Neuronal stem cell (in vitro differentiated cells): ENCODE measurements around the gene RAB35.

Experiments used
- DNase-seq: peaks from one replicate; pipeline ENCODE4 v3.0.0-alpha.2; 2013; ENCODE audit warnings: low spot score
- H2AFZ ChIP-seq: one replicate; pipeline ENCODE4 v1.6.1; 2013; ENCODE audit warnings: mild to moderate bottlenecking, low read length, inconsistent platforms
- H2AK5ac ChIP-seq: 2 replicates; pipeline ENCODE4 v1.6.1; 2013; ENCODE audit warnings: low read depth, mild to moderate bottlenecking, inconsistent platforms, low read length, moderate library complexity, mixed read lengths
- H2BK120ac ChIP-seq: 2 replicates; pipeline ENCODE4 v1.6.1; 2013; ENCODE audit warnings: low read depth, mild to moderate bottlenecking, inconsistent platforms, low read length, moderate library complexity, mixed read lengths
- H2BK12ac ChIP-seq: one replicate; pipeline ENCODE4 v1.6.1; 2013; ENCODE audit warnings: low read length, inconsistent platforms
- H2BK15ac ChIP-seq: 2 replicates; pipeline ENCODE4 v1.6.1; 2013; ENCODE audit warnings: mild to moderate bottlenecking, low read length, inconsistent platforms, mixed read lengths
- H2BK5ac ChIP-seq: one replicate; pipeline ENCODE4 v1.6.1; 2013; ENCODE audit warnings: inconsistent platforms, mild to moderate bottlenecking, low read length, moderate library complexity
- H3K14ac ChIP-seq: one replicate; pipeline ENCODE4 v1.6.1; 2013; ENCODE audit warnings: low read length, inconsistent platforms
- H3K18ac ChIP-seq: 2 replicates; pipeline ENCODE4 v1.6.1; 2013; ENCODE audit warnings: low read length, inconsistent platforms
- H3K23ac ChIP-seq: 2 replicates; pipeline ENCODE4 v1.6.1; 2013; ENCODE audit warnings: low read depth, mild to moderate bottlenecking, mixed read lengths, low read length, inconsistent platforms; ENCODE audit not compliant: poor library complexity
- H3K27ac ChIP-seq: replicated peaks from 3 replicates; pipeline ENCODE4 v1.5.1; 2013; ENCODE audit warnings: low read length, inconsistent platforms
- H3K27me3 ChIP-seq, 3 experiments: 2 replicates each; pipeline ENCODE4 v1.6.1; 2013; ENCODE audit warnings: low read length in 3 of 3, mild to moderate bottlenecking in 2 of 3, inconsistent platforms in 1 of 3, low read depth in 1 of 3, mixed read lengths in 1 of 3, moderate library complexity in 1 of 3; ENCODE audit not compliant: control insufficient read depth in 3 of 3, insufficient read depth in 3 of 3
- H3K36me3 ChIP-seq, 2 donors: replicated peaks in 1 of 2; 2 replicates each; pipeline ENCODE4 v1.6.1; 2013; ENCODE audit warnings: low read length in 2 of 2; ENCODE audit not compliant: control insufficient read depth in 2 of 2, insufficient read depth in 2 of 2
- H3K4ac ChIP-seq: 2 replicates; pipeline ENCODE4 v1.6.1; 2013; ENCODE audit warnings: inconsistent platforms, mild to moderate bottlenecking, low read length, moderate library complexity
- H3K4me1 ChIP-seq, 2 donors: 1 replicate in 1 of 2; 2 replicates in 1 of 2; pipeline ENCODE4 v1.6.1; 2013; ENCODE audit warnings: low read length in 2 of 2, low read depth in 1 of 2; ENCODE audit not compliant: control insufficient read depth in 2 of 2, insufficient read depth in 1 of 2
- H3K4me2 ChIP-seq: one replicate; pipeline ENCODE4 v1.6.1; 2013; ENCODE audit warnings: mild to moderate bottlenecking, low read length, inconsistent platforms; ENCODE audit not compliant: insufficient read depth, poor library complexity, severe bottlenecking
- H3K4me3 ChIP-seq, 2 donors: 2 replicates each; pipeline ENCODE4 v1.5.1; 2013; ENCODE audit warnings: low read length in 2 of 2, mild to moderate bottlenecking in 2 of 2, inconsistent platforms in 1 of 2, moderate library complexity in 1 of 2
- H3K79me1 ChIP-seq: one replicate; pipeline ENCODE4 v1.6.1; 2013; ENCODE audit warnings: low read depth, mild to moderate bottlenecking, inconsistent platforms, low read length, moderate library complexity
- H3K9ac ChIP-seq: one replicate; pipeline ENCODE4 v1.6.1; 2013; ENCODE audit warnings: mild to moderate bottlenecking, low read depth, low read length, inconsistent platforms; ENCODE audit not compliant: poor library complexity
- H3K9me3 ChIP-seq, 2 donors: replicated peaks in 1 of 2; 2 replicates each; pipeline versions ENCODE3 to v1.6.1; 2013; ENCODE audit warnings: low read length in 2 of 2, mild to moderate bottlenecking in 2 of 2, inconsistent platforms in 1 of 2, low read depth in 1 of 2, mixed read lengths in 1 of 2, moderate library complexity in 1 of 2; ENCODE audit not compliant: control insufficient read depth in 2 of 2, insufficient read depth in 1 of 2
- H4K8ac ChIP-seq: one replicate; pipeline ENCODE4 v1.6.1; 2013; ENCODE audit warnings: low read depth, mild to moderate bottlenecking, inconsistent platforms, low read length, moderate library complexity
- H4K91ac ChIP-seq: one replicate; pipeline ENCODE4 v1.6.1; 2013; ENCODE audit warnings: low read length, low read depth, mild to moderate bottlenecking, inconsistent platforms; ENCODE audit not compliant: poor library complexity
- WGBS, 2 donors: extraction: QIAGEN DNeasy Blood & Tissue Kit; methylation state at CpG; one replicate each; pipeline ENCODE4 v1.1.7; 2013; ENCODE audit warnings: missing lambda C conversion rate in 2 of 2, mixed read lengths in 1 of 2; ENCODE audit not compliant: insufficient read length in 2 of 2, insufficient replicate concordance in 1 of 2; ENCODE audit errors: extremely low coverage in 2 of 2; 5-methylcytosine and 5-hydroxymethylcytosine counted together

Gene RAB35

DNA sequence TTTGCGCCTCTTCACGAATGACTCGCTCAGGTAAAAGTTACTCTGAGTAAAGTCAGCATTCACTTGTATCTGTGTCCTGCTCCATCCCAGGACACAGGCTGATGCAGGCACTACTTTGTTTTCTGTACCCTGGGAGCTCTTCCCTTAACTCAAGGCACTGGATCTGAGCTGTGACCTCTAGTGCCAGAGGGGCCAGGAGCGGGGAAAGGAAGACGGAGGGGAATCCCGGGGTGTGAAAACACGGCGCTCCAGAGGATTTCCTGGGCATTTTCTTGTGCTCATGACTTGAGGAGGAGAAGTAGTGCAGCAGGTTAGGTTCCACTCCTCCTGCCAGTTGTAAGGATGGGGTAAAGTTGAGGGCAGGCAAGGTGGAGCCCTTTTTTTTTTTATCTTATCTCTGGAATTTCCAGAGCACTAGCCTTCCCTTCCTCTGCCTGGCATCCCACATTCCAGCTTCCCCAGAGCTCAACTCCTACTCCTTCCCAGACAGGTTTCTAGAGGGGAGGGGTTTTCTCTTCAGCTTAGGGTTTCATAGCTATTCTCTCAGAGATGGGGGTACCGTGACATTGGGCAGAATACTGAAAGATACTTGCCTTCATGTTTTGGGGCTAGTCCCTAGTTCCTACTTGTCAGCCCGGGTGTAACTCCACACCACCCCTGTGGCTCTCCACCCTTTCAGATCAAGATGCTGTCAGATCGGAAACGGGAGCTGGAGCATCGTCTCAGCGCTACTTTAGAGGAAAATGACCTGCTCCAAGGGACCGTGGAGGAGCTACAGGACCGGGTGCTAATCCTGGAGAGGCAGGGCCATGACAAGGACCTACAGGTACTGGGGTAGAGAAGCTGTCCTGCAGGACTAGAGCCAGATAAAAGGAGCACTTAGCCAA lies 52.3 kb downstream of the RAB35 start:
- H3K9me3 ChIP-seq: no peaks in the 10 kb centered on the region
- H4K91ac ChIP-seq: no peak overlapping the region
- H3K36me3 ChIP-seq: no peaks in the 10 kb centered on the region
- no peak overlapping the region for H2AK5ac ChIP-seq
- H2BK12ac ChIP-seq: no peak overlapping the region
- no peak overlapping the region for H2BK120ac ChIP-seq
- H4K8ac ChIP-seq: no peak overlapping the region
- peak overlapping the region; percentile 42 for H2BK5ac ChIP-seq
- H3K14ac ChIP-seq: no peak overlapping the region
- H3K23ac ChIP-seq: no peak overlapping the region
- H2BK15ac ChIP-seq: no peak overlapping the region
- no peak overlapping the region for H3K9ac ChIP-seq
- no peak overlapping the region for H3K27ac ChIP-seq
- no peak overlapping the region for H3K4me2 ChIP-seq
- no peak overlapping the region for H3K4me3 ChIP-seq
- H3K4ac ChIP-seq: no peak overlapping the region
- peaks cover 0 to 19% (median 0%) of the 10 kb centered on the region in 3 experiments for H3K27me3 ChIP-seq
- no peak overlapping the region for H2AFZ ChIP-seq
- H3K79me1 ChIP-seq: no peaks in the 10 kb centered on the region
- H3K18ac ChIP-seq: peak overlapping the region; percentile 8
- H3K4me1 ChIP-seq: peaks cover 10 to 11% of the 10 kb centered on the region in 2 donors
- no peak for DNase-seq
- whole genome bisulfite sequencing, 2 donors: no CpG with 5 or more reads among the region's 16 CpGs

DNA sequence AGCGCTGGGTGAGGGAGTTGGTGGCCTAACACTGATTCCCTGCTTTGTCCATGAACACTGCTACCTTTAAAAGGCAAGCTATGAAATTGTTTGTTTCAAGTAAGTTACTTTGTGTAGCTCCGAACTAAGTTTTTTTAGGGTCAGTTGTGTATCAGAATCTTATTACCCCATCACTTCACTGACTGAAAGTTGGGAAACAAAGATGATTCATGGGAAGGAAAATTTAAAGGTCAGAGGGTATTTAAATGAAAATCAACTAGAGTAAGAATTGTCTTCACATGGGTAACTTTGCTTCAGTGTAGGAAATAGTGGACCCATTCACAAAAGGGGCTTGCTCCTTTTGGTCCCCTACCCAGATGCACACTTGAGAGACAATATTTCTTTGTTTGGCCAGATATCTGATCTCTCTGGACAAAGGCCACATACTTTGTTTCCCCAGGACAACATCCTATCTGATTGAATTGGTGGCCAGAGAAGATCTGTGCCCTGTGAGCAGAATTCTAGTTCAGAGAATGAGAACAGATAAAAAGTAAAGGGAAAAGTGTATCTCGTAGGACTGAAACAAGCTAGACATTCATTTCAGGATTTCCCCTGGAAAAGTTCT lies 53.5 kb downstream of the RAB35 start:
- H3K4me1 ChIP-seq: peaks cover 10% of the 10 kb centered on the region in 2 donors
- DNase-seq: no peak

DNA sequence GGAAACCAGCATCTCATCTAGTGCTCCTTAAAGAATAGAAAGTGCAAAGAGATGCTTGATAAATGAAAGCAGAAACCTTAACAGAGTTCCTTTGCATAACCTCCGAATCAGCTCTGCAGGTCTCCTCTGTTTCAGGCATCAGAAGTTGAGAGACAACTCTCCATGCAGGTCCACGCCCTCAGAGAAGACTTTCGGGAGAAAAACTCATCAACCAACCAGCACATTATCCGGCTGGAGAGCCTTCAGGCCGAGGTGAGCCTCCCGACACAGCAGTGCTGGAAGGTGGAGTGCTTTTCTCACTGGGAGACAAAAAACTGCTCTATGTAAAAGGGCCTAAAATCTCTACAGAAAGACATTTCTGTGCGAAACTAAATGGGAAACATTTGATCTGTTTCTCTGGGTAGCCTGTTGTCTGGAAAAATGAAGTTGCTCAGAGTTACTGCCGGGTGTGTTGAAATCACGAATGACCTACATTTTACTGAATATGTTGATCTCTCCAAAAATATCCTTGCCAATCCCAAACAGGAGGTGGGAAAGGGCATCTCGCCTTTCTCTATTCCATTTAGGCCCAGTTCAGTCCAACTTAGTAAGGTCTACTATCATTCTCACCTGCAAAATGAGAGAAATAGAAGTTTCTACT lies 54.9 kb downstream of the RAB35 start:
- no peak overlapping the region for H2AK5ac ChIP-seq
- H2BK12ac ChIP-seq: no peak overlapping the region
- H3K36me3 ChIP-seq: no peaks in the 10 kb centered on the region
- H3K9me3 ChIP-seq: no peaks in the 10 kb centered on the region
- no peaks in the 10 kb centered on the region for H3K79me1 ChIP-seq
- H3K4me1 ChIP-seq: peaks cover 10% of the 10 kb centered on the region in 2 donors
- H3K23ac ChIP-seq: no peak overlapping the region
- no peak overlapping the region for H4K91ac ChIP-seq
- H3K27me3 ChIP-seq: peaks cover 0 to 19% (median 0%) of the 10 kb centered on the region in 3 experiments
- H3K14ac ChIP-seq: no peak overlapping the region
- WGBS, 2 donors: no CpG with 5 or more reads among the region's 10 CpGs
- no peak for DNase-seq
- no peak overlapping the region for H3K4me2 ChIP-seq
- H2BK5ac ChIP-seq: no peak overlapping the region
- H4K8ac ChIP-seq: no peak overlapping the region
- no peak overlapping the region for H2BK15ac ChIP-seq
- no peak overlapping the region for H3K18ac ChIP-seq
- H3K9ac ChIP-seq: no peak overlapping the region
- no peak overlapping the region for H2AFZ ChIP-seq
- no peak overlapping the region for H3K4me3 ChIP-seq
- no peak overlapping the region for H3K27ac ChIP-seq
- H3K4ac ChIP-seq: no peak overlapping the region
- H2BK120ac ChIP-seq: no peak overlapping the region

More for the DNA sequence above, 53.5 kb downstream of the RAB35 start:
- Histone ChIP-seq H2AFZ (no peak overlapping the region), H3K79me1 (no peaks in the 10 kb centered on the region), H3K4me2 (no peak overlapping the region), H3K27me3 (peaks cover 0 to 19% (median 0%) of the 10 kb centered on the region in 3 experiments), H2BK12ac (no peak overlapping the region), H3K27ac (no peak overlapping the region), H3K4ac (no peak overlapping the region), H3K23ac (no peak overlapping the region), H3K18ac (no peak overlapping the region), H2BK120ac (no peak overlapping the region), H2BK5ac (no peak overlapping the region), H2BK15ac (no peak overlapping the region), H3K9ac (no peak overlapping the region), H3K4me3 (no peak overlapping the region), H4K8ac (no peak overlapping the region), H3K14ac (no peak overlapping the region), H2AK5ac (no peak overlapping the region), H4K91ac (no peak overlapping the region), H3K9me3 (no peaks in the 10 kb centered on the region), H3K36me3 (no peaks in the 10 kb centered on the region)
- WGBS, 2 donors: no CpG with 5 or more reads among the region's 3 CpGs

DNA sequence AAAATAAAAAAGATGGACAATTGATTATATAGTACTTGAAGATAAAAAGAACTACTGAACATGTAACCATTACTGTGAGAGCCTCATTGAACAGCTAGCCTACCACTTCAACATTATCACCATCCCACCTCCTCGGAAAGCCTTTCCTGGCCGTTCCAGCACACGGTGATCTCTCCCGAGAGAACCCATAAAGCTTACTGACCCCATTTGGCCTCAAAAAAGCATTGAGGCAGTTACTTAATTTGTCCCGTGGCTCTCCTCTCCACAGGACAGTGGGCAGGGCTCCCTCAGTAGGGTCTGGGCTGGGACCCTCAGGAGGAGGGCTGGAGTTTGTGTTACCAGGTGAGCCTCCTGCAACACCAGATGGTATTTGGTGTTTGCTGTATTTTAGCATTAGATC lies 55.8 kb downstream of the RAB35 start:
- Histone ChIP-seq H2BK12ac (no peak overlapping the region), H3K14ac (no peak overlapping the region), H2BK15ac (no peak overlapping the region), H2AK5ac (no peak overlapping the region), H3K36me3 (no peaks in the 10 kb centered on the region), H4K91ac (no peak overlapping the region), H2BK120ac (no peak overlapping the region), H4K8ac (no peak overlapping the region), H3K27ac (no peak overlapping the region), H3K18ac (no peak overlapping the region), H2AFZ (no peak overlapping the region), H3K27me3 (peaks cover 0 to 19% (median 0%) of the 10 kb centered on the region in 3 experiments), H3K4me2 (no peak overlapping the region), H3K4me3 (no peak overlapping the region), H3K4me1 (peaks cover 10% of the 10 kb centered on the region in 2 donors), H3K9me3 (no peaks in the 10 kb centered on the region), H2BK5ac (no peak overlapping the region), H3K79me1 (no peaks in the 10 kb centered on the region), H3K9ac (peak overlapping the region; percentile 40), H3K23ac (no peak overlapping the region), H3K4ac (no peak overlapping the region)
- no peak for DNase-seq
- WGBS, 2 donors: no CpG with 5 or more reads among the region's 5 CpGs
